Hematopoietic multipotent progenitor cell (in vitro differentiated cells): Measurements from ENCODE around the gene GPR135. TPM values are rescaled to one million over a fixed set of nuclear protein-coding genes. Genes with fewer than 3 reads are reported as not detected.
"Not testable (repeated sequence)": the region's sequence is repeated elsewhere in the genome, so short reads cannot be mapped to it uniquely, and the experiment has no call there.

Source experiments
- DNase-seq, 3 donors: peaks; one replicate each; pipeline ENCODE4 v3.0.0-alpha.2; 2011 to 2015; ENCODE audit warnings: low read depth in 2 of 3, low spot score in 2 of 3
- total RNA-seq: library from RNA; depleted of rRNA; stranded (reverse); fragments of >200 nt; gene quantifications from one replicate; pipeline ENCODE4 v1.2.3, GENCODE V29; 2012

Gene GPR135
- total RNA-seq, 1 donor, result 3.0 TPM

GRCh38 chr14:59478540-59478939, 13.4 kb upstream of the GPR135 start:
- no peak for DNase-seq

GRCh38 chr14:59475709-59476108, 10.5 kb upstream of the GPR135 start:
- no peak for DNase-seq

- DNase-seq, result no peak
Observed at GRCh38 chr14:59474172-59474571, 9.0 kb upstream of the GPR135 start.

GRCh38 chr14:59464486-59465315, 479 bp downstream of the GPR135 start:
- DNase-seq, result peak; percentile 33 to 71 (median 66)

- peak in 1 of 3 donors; percentile 9 for DNase-seq
Observed at GRCh38 chr14:59463787-59464485, 1.2 kb downstream of the GPR135 start.

GRCh38 chr14:59461891-59462290, 3.3 kb downstream of the GPR135 start:
- DNase-seq, result no peak

- DNase-seq, result no peak
Observed at GRCh38 chr14:59460378-59460777, 4.8 kb downstream of the GPR135 start.

GRCh38 chr14:59458486-59458885, 6.7 kb downstream of the GPR135 start:
- no peak for DNase-seq

- DNase-seq, result no peak
Observed at GRCh38 chr14:59455411-59455810, 9.8 kb downstream of the GPR135 start.

- no peak for DNase-seq
Observed at GRCh38 chr14:59454139-59454538, 11.0 kb downstream of the GPR135 start.

GRCh38 chr14:59451849-59452248, 13.3 kb downstream of the GPR135 start:
- DNase-seq, result no peak

- DNase-seq, result no peak
Observed at GRCh38 chr14:59450716-59451115, 14.5 kb downstream of the GPR135 start.

GRCh38 chr14:59448673-59449072, 16.5 kb downstream of the GPR135 start:
- not testable (repeated sequence) for DNase-seq

- no peak for DNase-seq
Observed at GRCh38 chr14:59439256-59439965, 25.8 kb downstream of the GPR135 start.

GRCh38 chr14:59438195-59438647, 27.0 kb downstream of the GPR135 start:
- DNase-seq, result no peak

- peak in 1 of 3 donors; percentile 22 for DNase-seq
Observed at GRCh38 chr14:59435987-59436386, 29.2 kb downstream of the GPR135 start.

GRCh38 chr14:59435101-59435500, 30.1 kb downstream of the GPR135 start:
- DNase-seq, result no peak

- no peak for DNase-seq
Observed at GRCh38 chr14:59429790-59430189, 35.4 kb downstream of the GPR135 start.

- DNase-seq, result no peak
Observed at GRCh38 chr14:59428581-59429012, 36.6 kb downstream of the GPR135 start.

GRCh38 chr14:59427653-59428580, 37.3 kb downstream of the GPR135 start:
- DNase-seq, result no peak
